Prostate gland (tissue), 2 donors: ENCODE data around the gene SHANK3. TPM values are rescaled to one million over a fixed set of nuclear protein-coding genes. Genes with fewer than 3 reads are reported as not detected.
"Not testable (repeated sequence)": the region's sequence is repeated elsewhere in the genome, so short reads cannot be mapped to it uniquely, and the experiment has no call there.

ENCODE experiments used
- DNase-seq: peaks from one replicate; pipeline ENCODE4 v3.0.0-alpha.2; 2019; ENCODE audit warnings: low spot score
- H3K27ac ChIP-seq, 2 donors: fragments of 200-600 bp; sonication (generic); 2 replicates each; pipeline ENCODE4 v1.5.1; 2017 to 2019
- H3K27me3 ChIP-seq: fragments of 200-600 bp; sonication (generic); replicated peaks from 2 replicates; pipeline ENCODE4 v1.5.1; 2019; ENCODE audit not compliant: insufficient read depth
- H3K36me3 ChIP-seq, 2 donors: fragments of 200-600 bp; sonication (generic); 1 replicate in 1 of 2; 2 replicates in 1 of 2; pipeline versions ENCODE4 v1.5.1 to v1.8.1; 2017 to 2019
- H3K4me1 ChIP-seq: fragments of 200-600 bp; sonication (generic); replicated peaks from 2 replicates; pipeline ENCODE4 v1.5.1; 2019
- H3K4me3 ChIP-seq, 2 donors: fragments of 200-600 bp; sonication (generic); 2 replicates each; pipeline ENCODE4 v1.5.1; 2017 to 2019
- H3K9me3 ChIP-seq: fragments of 200-600 bp; sonication (generic); 2 replicates; pipeline ENCODE4 v1.5.1; 2017
- POLR2A ChIP-seq: fragments of 450-650 bp; IDR thresholded peaks from one replicate; pipeline ENCODE4 v1.6.1; 2016; ENCODE audit warnings: antibody characterized with exemption, mild to moderate bottlenecking
- POLR2AphosphoS5 ChIP-seq: sonication (generic); formaldehyde crosslinking; IDR thresholded peaks from one replicate; pipeline ENCODE4 v1.6.1; 2017; ENCODE audit warnings: antibody characterized with exemption
- WGBS: methylation state at CpG from one replicate; pipeline ENCODE4 v1.1.5; 2018; 5-methylcytosine and 5-hydroxymethylcytosine counted together
- intact Hi-C: fragments of 100-400 bp; cut with DNase I; formaldehyde crosslinking; loops from one replicate; pipeline ENCODE4 v1.14.2; 2022
- total RNA-seq, 2 donors: library from RNA; depleted of rRNA; stranded (reverse); fragments of >200 nt; gene quantifications; one replicate each; pipeline ENCODE4 v1.1.0, GENCODE V29; 2016
- TF ChIP-seq, protein P1 (sequence below), 4 experiments: fragments of 200-600 bp in 2 of 4; fragments of 450-650 bp in 2 of 4; sonication (generic) in 2 of 4; IDR thresholded peaks; 1 replicate in 3 of 4; 2 replicates in 1 of 4; pipeline ENCODE4 v1.5.1; 2016 to 2019; ENCODE audit warnings: antibody characterized with exemption in 4 of 4, mild to moderate bottlenecking in 2 of 4, moderate library complexity in 2 of 4

SHANK3 gene
- total RNA-seq, 2 donors from 2014 or later: 9.1 to 18.3 TPM

DNA sequence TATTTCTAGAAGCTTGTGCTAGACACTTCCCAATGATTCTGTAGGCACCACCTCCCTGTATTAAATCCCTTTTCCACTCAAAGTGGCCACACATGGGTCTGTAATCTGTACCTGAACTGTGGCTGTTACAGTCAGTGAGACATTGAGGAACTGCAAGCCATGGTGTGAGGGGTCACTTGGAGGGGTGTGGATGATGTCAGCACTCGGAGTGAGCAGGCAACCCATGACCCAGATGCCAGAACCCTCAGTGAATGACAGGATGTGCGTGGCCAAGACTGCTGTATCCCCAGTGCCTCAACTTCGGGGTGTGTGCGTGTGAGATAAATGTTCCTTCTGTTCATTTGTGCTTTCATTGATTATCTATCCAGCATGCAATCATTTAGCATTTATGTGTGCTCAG lies 14.7 kb upstream of the SHANK3 start:
- H3K4me3 ChIP-seq: no peak overlapping the region
- 74% methylated on average over 4 of the region's 4 CpGs for WGBS
- DNase-seq: no peak
- intact Hi-C loops: no loop called here
- TF ChIP-seq POLR2A: no peak
- TF ChIP-seq, protein P1, sequence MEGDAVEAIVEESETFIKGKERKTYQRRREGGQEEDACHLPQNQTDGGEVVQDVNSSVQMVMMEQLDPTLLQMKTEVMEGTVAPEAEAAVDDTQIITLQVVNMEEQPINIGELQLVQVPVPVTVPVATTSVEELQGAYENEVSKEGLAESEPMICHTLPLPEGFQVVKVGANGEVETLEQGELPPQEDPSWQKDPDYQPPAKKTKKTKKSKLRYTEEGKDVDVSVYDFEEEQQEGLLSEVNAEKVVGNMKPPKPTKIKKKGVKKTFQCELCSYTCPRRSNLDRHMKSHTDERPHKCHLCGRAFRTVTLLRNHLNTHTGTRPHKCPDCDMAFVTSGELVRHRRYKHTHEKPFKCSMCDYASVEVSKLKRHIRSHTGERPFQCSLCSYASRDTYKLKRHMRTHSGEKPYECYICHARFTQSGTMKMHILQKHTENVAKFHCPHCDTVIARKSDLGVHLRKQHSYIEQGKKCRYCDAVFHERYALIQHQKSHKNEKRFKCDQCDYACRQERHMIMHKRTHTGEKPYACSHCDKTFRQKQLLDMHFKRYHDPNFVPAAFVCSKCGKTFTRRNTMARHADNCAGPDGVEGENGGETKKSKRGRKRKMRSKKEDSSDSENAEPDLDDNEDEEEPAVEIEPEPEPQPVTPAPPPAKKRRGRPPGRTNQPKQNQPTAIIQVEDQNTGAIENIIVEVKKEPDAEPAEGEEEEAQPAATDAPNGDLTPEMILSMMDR (IDR thresholded peaks at IDR 0.05): no peak
- no peak for TF ChIP-seq POLR2AphosphoS5
- H3K27ac ChIP-seq: no peak overlapping the region
- no peaks in the 10 kb centered on the region for H3K4me1 ChIP-seq
- no peaks in the 10 kb centered on the region for H3K9me3 ChIP-seq
- H3K36me3 ChIP-seq: no peaks in the 10 kb centered on the region
- no peaks in the 10 kb centered on the region for H3K27me3 ChIP-seq

- intact Hi-C loops, H3K4me1 ChIP-seq, H3K36me3 ChIP-seq, DNase-seq, H3K4me3 ChIP-seq, H3K27ac ChIP-seq, H3K27me3 ChIP-seq, H3K9me3 ChIP-seq: not testable (repeated sequence)
- 87% methylated on average over 7 of the region's 7 CpGs for WGBS
Measured at GRCh38 chr22:50659711-50660110, 12.9 kb upstream of the SHANK3 start.

DNA sequence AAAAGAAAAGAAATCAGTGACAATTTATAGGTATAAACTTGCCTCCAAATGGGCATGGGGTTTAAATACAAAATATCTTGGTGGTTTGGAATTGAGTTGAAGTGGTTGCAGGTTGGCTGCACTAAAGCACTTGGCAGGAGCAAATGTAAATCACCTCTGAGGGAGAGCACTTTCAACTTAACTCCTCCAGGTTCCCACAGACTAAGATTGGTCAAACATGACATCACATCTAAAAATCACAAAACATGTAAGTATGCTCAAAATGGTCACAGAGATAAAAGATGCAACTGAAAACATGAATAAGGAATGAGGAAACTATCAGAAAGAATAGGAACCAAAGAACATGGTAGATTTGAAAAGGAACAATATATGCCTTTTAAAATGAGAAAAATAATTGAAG lies 12.3 kb upstream of the SHANK3 start:
- TF ChIP-seq, protein P1 (IDR thresholded peaks at IDR 0.05): no peak
- TF ChIP-seq POLR2AphosphoS5: no peak
- no peak for TF ChIP-seq POLR2A
- Histone ChIP-seq H3K36me3 (no peaks in the 10 kb centered on the region), H3K4me1 (no peaks in the 10 kb centered on the region), H3K9me3 (no peaks in the 10 kb centered on the region), H3K27me3 (no peaks in the 10 kb centered on the region), H3K4me3 (no peak overlapping the region), H3K27ac (no peak overlapping the region)
- intact Hi-C loops: no loop called here
- DNase-seq: no peak

DNA sequence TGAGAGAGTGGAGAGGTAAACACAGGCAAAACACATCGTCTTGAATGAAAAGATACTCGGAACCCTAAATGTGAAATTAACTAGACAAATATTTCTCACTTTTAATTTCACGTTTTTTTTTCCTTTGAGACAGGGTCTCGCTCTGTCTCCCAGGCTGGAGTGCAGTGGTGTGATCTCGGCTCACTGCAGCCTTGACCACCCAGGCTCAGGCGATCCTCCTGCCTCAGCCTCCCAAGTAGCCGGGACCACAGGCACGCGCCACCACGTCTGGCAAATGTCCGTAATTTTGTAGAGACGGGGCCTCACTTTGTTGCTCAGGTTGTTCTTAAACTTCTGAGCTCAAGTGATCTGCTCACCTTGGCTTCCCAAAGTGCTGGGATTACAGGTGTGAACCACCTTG lies 7.4 kb upstream of the SHANK3 start:
- 90% methylated on average over 12 of the region's 12 CpGs for WGBS

DNA sequence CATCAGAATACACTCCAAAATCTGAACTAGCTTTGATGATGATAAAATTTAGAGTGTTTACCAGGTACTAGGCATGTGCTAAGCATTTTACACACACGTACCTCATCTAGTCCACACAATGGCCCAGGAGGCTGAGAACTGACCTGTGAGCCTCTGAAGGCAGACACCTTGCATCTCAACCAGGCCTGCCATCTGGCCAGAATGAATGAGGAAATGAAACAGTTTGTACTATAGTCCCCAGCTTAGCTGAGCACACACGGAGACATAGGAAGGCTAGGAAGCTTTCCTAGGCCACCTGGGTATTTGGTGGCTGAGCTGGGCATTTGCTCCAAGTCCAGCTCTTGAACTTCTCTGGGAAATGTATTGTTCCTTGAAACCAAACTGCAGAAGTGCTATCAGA lies 6.9 kb upstream of the SHANK3 start:
- Histone ChIP-seq H3K27me3 (no peaks in the 10 kb centered on the region), H3K4me3 (no peak overlapping the region), H3K27ac (no peak overlapping the region), H3K9me3 (no peaks in the 10 kb centered on the region), H3K36me3 (no peaks in the 10 kb centered on the region), H3K4me1 (no peaks in the 10 kb centered on the region)
- 66% methylated on average over 2 of the region's 2 CpGs for WGBS
- TF ChIP-seq, protein P1 (IDR thresholded peaks at IDR 0.05): no peak
- no peak for TF ChIP-seq POLR2A
- no peak for TF ChIP-seq POLR2AphosphoS5
- intact Hi-C loops: no loop called here
- no peak for DNase-seq

More for the DNA sequence above, 7.4 kb upstream of the SHANK3 start:
- H3K27me3 ChIP-seq: no peaks in the 10 kb centered on the region
- H3K9me3 ChIP-seq: no peaks in the 10 kb centered on the region
- no peak overlapping the region for H3K27ac ChIP-seq
- no peak overlapping the region for H3K4me3 ChIP-seq
- intact Hi-C loops: no loop called here
- DNase-seq: no peak
- H3K36me3 ChIP-seq: no peaks in the 10 kb centered on the region
- no peak for TF ChIP-seq POLR2A
- no peak for TF ChIP-seq POLR2AphosphoS5
- TF ChIP-seq, protein P1 (IDR thresholded peaks at IDR 0.05): no peak
- no peaks in the 10 kb centered on the region for H3K4me1 ChIP-seq
